ENCODE results near the gene FAM76B. TPM values are rescaled to one million over a fixed set of nuclear protein-coding genes. Genes with fewer than 3 reads are reported as not detected.

FAM76B gene
- total and polyA plus RNA-seq, 2 of the 13 experiments (the other 11 are each of a cell fraction or from before 2014, with no cell fraction given), result 20.2 to 24.2 TPM

DNA sequence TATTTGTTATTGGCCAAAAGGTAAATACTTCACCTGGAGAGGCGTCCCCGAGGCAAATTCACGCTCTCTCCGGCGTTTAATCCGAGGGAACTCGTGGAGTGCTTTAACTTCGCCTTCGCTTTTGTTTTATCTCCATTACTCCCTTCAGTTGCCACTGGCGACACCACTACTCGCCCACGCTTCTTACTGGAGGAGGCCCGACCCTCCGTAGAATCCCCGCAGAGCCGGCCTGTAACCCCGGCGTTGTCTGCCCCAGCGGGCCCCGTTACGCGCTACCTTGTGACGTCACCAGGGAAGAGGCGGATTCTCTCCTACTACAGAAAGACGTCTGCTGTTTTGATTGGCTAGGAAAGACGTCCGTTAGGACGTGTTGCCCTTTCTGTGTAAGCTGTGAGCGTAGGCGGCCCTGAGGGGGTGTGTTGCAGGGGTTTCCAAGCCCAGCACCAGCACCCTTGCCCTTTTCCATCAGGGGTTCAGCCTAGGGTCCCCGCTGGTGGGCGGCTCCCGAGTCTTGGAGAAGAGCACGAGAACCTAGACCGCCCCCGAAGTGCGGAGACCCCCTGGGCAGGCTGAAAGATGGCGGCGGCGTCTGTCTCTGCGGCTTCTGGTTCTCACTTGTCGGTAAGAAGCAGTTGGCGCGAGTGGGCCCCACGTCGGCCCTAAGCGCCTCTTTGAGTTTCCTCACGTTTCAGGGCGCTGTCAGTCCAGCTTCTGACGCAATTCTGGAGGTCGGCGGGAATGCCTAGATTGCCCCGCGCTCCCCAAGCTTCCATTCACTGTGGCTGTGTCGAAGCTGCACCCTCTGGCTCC, 746 bp upstream of the FAM76B start, which contains the start of gene CEP57 (continued):
- TF ChIP-seq ZNF768 (CRISPR knock-in tag; IDR thresholded peaks at IDR 0.05) (peak; percentile 11; the same call in 1 of the 2 replicates), KMT2A (CRISPR knock-in tag; IDR thresholded peaks at IDR 0.05) (no peak), ZNF574 (CRISPR knock-in tag; IDR thresholded peaks at IDR 0.05) (no peak), ZNF782 (CRISPR knock-in tag; IDR thresholded peaks at IDR 0.05; ENCODE audit: borderline replicate concordance) (no peak), ATF7 (IDR thresholded peaks at IDR 0.05) (peak; percentile 97), ATF7 (CRISPR knock-in tag; IDR thresholded peaks at IDR 0.05) (peak; percentile 77; the same call in 1 of the 2 replicates), RAD21 (CRISPR knock-in tag; IDR thresholded peaks at IDR 0.05) (peak; percentile 5; the same call in 1 of the 2 replicates), SOX13 (IDR thresholded peaks at IDR 0.05) (no peak), SOX13 (CRISPR knock-in tag; conservative IDR thresholded peaks at IDR 0.05 in 1 of 2, IDR thresholded peaks at IDR 0.05 in 1 of 2) (0 out of 4 replicates have a peak, but pooled peaks have one; percentile 8 to 44), HOXD1 (CRISPR knock-in tag; IDR thresholded peaks at IDR 0.05) (no peak), ZNF567 (CRISPR knock-in tag; IDR thresholded peaks at IDR 0.05; ENCODE audit: borderline replicate concordance) (no peak), PLRG1 (conservative IDR thresholded peaks at IDR 0.05) (no peak), ISL2 (CRISPR knock-in tag; IDR thresholded peaks at IDR 0.05) (no peak), SATB2 (CRISPR knock-in tag; IDR thresholded peaks at IDR 0.05) (no peak), HINFP (CRISPR knock-in tag; IDR thresholded peaks at IDR 0.05; ENCODE audit: low read depth) (peak; percentile 73), KLF9 (CRISPR knock-in tag; IDR thresholded peaks at IDR 0.05; ENCODE audit: low read depth) (no peak), ONECUT2 (CRISPR knock-in tag; IDR thresholded peaks at IDR 0.05) (no peak)
- TF ChIP-seq, protein P1, sequence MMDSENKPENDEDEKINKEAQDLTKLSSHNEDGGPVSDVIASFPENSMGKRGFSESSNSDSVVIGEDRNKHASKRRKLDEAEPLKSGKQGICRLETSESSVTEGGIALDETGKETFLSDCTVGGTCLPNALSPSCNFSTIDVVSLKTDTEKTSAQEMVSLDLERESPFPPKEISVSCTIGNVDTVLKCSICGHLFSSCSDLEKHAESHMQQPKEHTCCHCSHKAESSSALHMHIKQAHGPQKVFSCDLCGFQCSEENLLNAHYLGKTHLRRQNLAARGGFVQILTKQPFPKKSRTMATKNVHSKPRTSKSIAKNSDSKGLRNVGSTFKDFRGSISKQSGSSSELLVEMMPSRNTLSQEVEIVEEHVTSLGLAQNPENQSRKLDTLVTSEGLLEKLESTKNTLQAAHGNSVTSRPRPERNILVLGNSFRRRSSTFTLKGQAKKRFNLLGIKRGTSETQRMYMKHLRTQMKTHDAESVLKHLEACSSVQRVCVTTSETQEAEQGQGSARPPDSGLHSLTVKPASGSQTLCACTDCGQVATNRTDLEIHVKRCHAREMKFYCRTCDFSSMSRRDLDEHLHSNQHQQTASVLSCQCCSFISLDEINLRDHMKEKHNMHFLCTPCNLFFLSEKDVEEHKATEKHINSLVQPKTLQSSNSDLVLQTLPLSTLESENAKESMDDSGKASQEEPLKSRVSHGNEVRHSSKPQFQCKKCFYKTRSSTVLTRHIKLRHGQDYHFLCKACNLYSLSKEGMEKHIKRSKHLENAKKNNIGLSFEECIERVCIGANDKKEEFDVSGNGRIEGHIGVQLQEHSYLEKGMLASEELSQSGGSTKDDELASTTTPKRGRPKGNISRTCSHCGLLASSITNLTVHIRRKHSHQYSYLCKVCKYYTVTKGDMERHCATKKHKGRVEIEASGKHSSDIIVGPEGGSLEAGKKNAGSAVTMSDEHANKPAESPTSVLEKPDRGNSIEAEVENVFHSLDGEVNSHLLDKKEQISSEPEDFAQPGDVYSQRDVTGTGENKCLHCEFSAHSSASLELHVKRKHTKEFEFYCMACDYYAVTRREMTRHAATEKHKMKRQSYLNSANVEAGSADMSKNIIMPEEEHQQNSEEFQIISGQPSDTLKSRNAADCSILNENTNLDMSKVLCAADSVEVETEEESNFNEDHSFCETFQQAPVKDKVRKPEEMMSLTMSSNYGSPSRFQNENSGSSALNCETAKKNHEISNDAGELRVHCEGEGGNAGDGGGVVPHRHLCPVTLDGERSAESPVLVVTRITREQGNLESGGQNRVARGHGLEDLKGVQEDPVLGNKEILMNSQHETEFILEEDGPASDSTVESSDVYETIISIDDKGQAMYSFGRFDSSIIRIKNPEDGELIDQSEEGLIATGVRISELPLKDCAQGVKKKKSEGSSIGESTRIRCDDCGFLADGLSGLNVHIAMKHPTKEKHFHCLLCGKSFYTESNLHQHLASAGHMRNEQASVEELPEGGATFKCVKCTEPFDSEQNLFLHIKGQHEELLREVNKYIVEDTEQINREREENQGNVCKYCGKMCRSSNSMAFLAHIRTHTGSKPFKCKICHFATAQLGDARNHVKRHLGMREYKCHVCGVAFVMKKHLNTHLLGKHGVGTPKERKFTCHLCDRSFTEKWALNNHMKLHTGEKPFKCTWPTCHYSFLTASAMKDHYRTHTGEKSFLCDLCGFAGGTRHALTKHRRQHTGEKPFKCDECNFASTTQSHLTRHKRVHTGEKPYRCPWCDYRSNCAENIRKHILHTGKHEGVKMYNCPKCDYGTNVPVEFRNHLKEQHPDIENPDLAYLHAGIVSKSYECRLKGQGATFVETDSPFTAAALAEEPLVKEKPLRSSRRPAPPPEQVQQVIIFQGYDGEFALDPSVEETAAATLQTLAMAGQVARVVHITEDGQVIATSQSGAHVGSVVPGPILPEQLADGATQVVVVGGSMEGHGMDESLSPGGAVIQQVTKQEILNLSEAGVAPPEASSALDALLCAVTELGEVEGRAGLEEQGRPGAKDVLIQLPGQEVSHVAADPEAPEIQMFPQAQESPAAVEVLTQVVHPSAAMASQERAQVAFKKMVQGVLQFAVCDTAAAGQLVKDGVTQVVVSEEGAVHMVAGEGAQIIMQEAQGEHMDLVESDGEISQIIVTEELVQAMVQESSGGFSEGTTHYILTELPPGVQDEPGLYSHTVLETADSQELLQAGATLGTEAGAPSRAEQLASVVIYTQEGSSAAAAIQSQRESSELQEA (CRISPR knock-in tag; IDR thresholded peaks at IDR 0.05; ENCODE audit: not compliant biosample characterization), result no peak
